ENCODE measurements around the gene ZG16B. TPM values are rescaled to one million over a fixed set of nuclear protein-coding genes. Genes with fewer than 3 reads are reported as not detected.
A peak's percentile ranks its signal among the peaks of the same experiment; 100 is the strongest.

ZG16B gene
- total RNA-seq, 1 experiment from 2014 or later, result 2.3 TPM

- peak; percentile 49; the same call in 1 of the 2 replicates for ATAC-seq
- no peaks in the 10 kb centered on the region for H4K20me1 ChIP-seq (ENCODE audit: insufficient read depth)
- CTCF ChIA-PET, result no interaction called here
These were observed 47.3 kb upstream of the ZG16B start for GRCh38 chr16:2782583-2783351.

More at GRCh38 chr16:2782583-2783351, 47.3 kb upstream of the ZG16B start:
- POLR2A ChIA-PET, result no interaction called here
- DNase-seq (ENCODE audit: low read depth, low spot score), result no peak
- H3K9me3 ChIP-seq (ENCODE audit: control insufficient read depth in 1 of 2, insufficient read depth in 1 of 2, low read depth in 1 of 2, low read length in 2 of 2), result no peaks in the 10 kb centered on the region
- peaks cover 10 to 21% of the 10 kb centered on the region in 2 experiments for H3K4me1 ChIP-seq (ENCODE audit: control insufficient read depth in 1 of 2, insufficient read depth in 2 of 2, low read length in 2 of 2)
- no peaks in the 10 kb centered on the region for H3K9me2 ChIP-seq (ENCODE audit: insufficient read depth)
- RAD21 ChIA-PET (ENCODE audit: low non-redundant PET in 1 of 2, low total read pairs in 2 of 2, uncharacterized antibody in 2 of 2, unreplicated experiment in 2 of 2), result interaction anchor here in 1 of 2 experiments (1.1 kb wide), 1 partner anchor 92 kb away, joined by 10 read pairs; no protein-coding TSS in a partner anchor
- no peak overlapping the region for H2AFZ ChIP-seq (ENCODE audit: low read depth, low read length, poor library complexity, severe bottlenecking)
- H3K27ac ChIP-seq (ENCODE audit: low read depth, low read length), result no peak overlapping the region
- BruUV-seq (replicated peaks), result no TSS peak
- no peaks in the 10 kb centered on the region for H3K27me3 ChIP-seq (ENCODE audit: insufficient read depth, low read length)
- H3K36me3 ChIP-seq (ENCODE audit: control insufficient read depth in 1 of 2, insufficient read depth in 2 of 2, low read length in 2 of 2), result no peaks in the 10 kb centered on the region
- peaks cover 7% of the 10 kb centered on the region for H3K79me2 ChIP-seq (ENCODE audit: insufficient read depth, low read length)
- H3K4me2 ChIP-seq (ENCODE audit: low read length), result no peak overlapping the region
- no peak overlapping the region for H3K9ac ChIP-seq (ENCODE audit: low read length)
- TF ChIP-seq ZNF274 (IDR thresholded peaks at IDR 0.05; ENCODE audit: low read depth, low read length) (no peak), CTCF (IDR thresholded peaks at IDR 0.05 in 2 of 3, conservative IDR thresholded peaks at IDR 0.05 in 1 of 3; ENCODE audit: borderline replicate concordance in 1 of 3, insufficient read depth in 1 of 3, low read depth in 2 of 3, low read length in 2 of 3) (peak in 2 of 3 experiments; percentile 15; a peak in 2 of 6 replicates)
- no peak overlapping the region for H3K4me3 ChIP-seq (replicated peaks in 1 of 2; ENCODE audit: low read depth in 1 of 2, low read length in 2 of 2)
- intact Hi-C loops (cut with micrococcal nuclease), result no loop called here
